Keratinocyte (primary cell): ENCODE results near the gene FDX2. TPM values are rescaled to one million over a fixed set of nuclear protein-coding genes. Genes with fewer than 3 reads are reported as not detected.

Source experiments
- DNase-seq: peaks from one replicate; pipeline ENCODE4 v3.0.0-alpha.2; 2011; ENCODE audit warnings: low read depth, missing footprints, low spot score
- FAIRE-seq: peaks from 2 replicates; lab custom pipeline; 2011; peaks lifted over from hg19 to GRCh38; lab: Jason Lieb, UNC
- H2AFZ ChIP-seq: 2 replicates; pipeline ENCODE4 v1.6.0; 2012; ENCODE audit warnings: low read length, control low read depth, inconsistent platforms; ENCODE audit not compliant: control insufficient read depth
- H3K27ac ChIP-seq: 2 replicates; pipeline ENCODE4 v1.5.1; 2011; ENCODE audit warnings: low read length; ENCODE audit not compliant: control insufficient read depth, insufficient read depth
- H3K27me3 ChIP-seq: 3 replicates; pipeline ENCODE4 v1.6.0; 2011; ENCODE audit warnings: low read length; ENCODE audit not compliant: control insufficient read depth, insufficient read depth; ENCODE audit errors: extremely low read depth
- H3K36me3 ChIP-seq, 2 experiments: 2 replicates in 1 of 2; 3 replicates in 1 of 2; pipeline ENCODE4 v1.5.1; 2011; ENCODE audit warnings: low read length in 2 of 2, mild to moderate bottlenecking in 1 of 2; ENCODE audit not compliant: control insufficient read depth in 2 of 2, insufficient read depth in 2 of 2; ENCODE audit errors: extremely low read depth in 1 of 2
- H3K4me1 ChIP-seq: 3 replicates; pipeline ENCODE4 v1.5.1; 2011; ENCODE audit warnings: low read length; ENCODE audit not compliant: control insufficient read depth, insufficient read depth; ENCODE audit errors: extremely low read depth
- H3K4me2 ChIP-seq: 3 replicates; pipeline ENCODE4 v1.6.0; 2011; ENCODE audit warnings: low read depth, low read length; ENCODE audit not compliant: control insufficient read depth, insufficient read depth; ENCODE audit errors: extremely low read depth
- H3K4me3 ChIP-seq, 3 experiments: fragments of 200-600 bp in 1 of 3; sonication (generic) in 1 of 3; 2 replicates in 2 of 3; 3 replicates in 1 of 3; pipeline ENCODE4 v1.5.1; 2011 to 2016; ENCODE audit warnings: low read length in 3 of 3, mild to moderate bottlenecking in 3 of 3, control low read depth in 2 of 3, inconsistent platforms in 1 of 3, low read depth in 1 of 3, mixed read lengths in 1 of 3, mixed run types in 1 of 3, moderate library complexity in 1 of 3; ENCODE audit not compliant: control insufficient read depth in 2 of 3, insufficient read depth in 2 of 3; ENCODE audit errors: extremely low read depth in 1 of 3
- H3K79me2 ChIP-seq: 2 replicates; pipeline ENCODE4 v1.6.0; 2012; ENCODE audit warnings: low read length; ENCODE audit not compliant: control insufficient read depth, insufficient read depth
- H3K9ac ChIP-seq: 3 replicates; pipeline ENCODE4 v1.6.0; 2011; ENCODE audit warnings: low read length; ENCODE audit not compliant: control insufficient read depth, insufficient read depth; ENCODE audit errors: extremely low read depth
- H3K9me1 ChIP-seq: 3 replicates; pipeline ENCODE4 v1.6.0; 2011; ENCODE audit warnings: low read length; ENCODE audit not compliant: control insufficient read depth, insufficient read depth; ENCODE audit errors: extremely low read depth
- H3K9me3 ChIP-seq: 2 replicates; pipeline ENCODE4 v1.5.1; 2012; ENCODE audit warnings: low read depth, low read length; ENCODE audit not compliant: control insufficient read depth
- H4K20me1 ChIP-seq: 3 replicates; pipeline ENCODE4 v1.6.0; 2011; ENCODE audit warnings: low read length; ENCODE audit not compliant: control insufficient read depth, insufficient read depth; ENCODE audit errors: extremely low read depth
- CTCF ChIP-seq, 3 experiments: IDR thresholded peaks in 1 of 3; conservative IDR thresholded peaks in 1 of 3; optimal IDR thresholded peaks in 1 of 3; 2 replicates in 2 of 3; 3 replicates in 1 of 3; pipeline versions ENCODE3 to v1.5.1; 2011; ENCODE audit warnings: low read length in 3 of 3, mild to moderate bottlenecking in 3 of 3, moderate library complexity in 2 of 3, control low read depth in 1 of 3, inconsistent platforms in 1 of 3; ENCODE audit not compliant: insufficient read depth in 2 of 3; ENCODE audit errors: extremely low read depth in 1 of 3
- EZH2 ChIP-seq: IDR thresholded peaks from one replicate; pipeline ENCODE4 v1.6.1; 2012; ENCODE audit warnings: inconsistent platforms, mild to moderate bottlenecking, low read length, moderate library complexity
- dilution Hi-C: fragments of 300-500 bp; cut with MboI; formaldehyde crosslinking; loops from one replicate; pipeline ENCODE4 v1.7.0; 2020; ENCODE audit warnings: low sequenced_read_pairs; ENCODE audit not compliant: extremely low pct_ligation_motif_present
- polyA plus RNA-seq, 5 experiments: library from polyadenylated mRNA; depleted of rRNA in 3 of 5; stranded (reverse) in 3 of 5; stranded (forward) in 1 of 5; unstranded in 1 of 5; fragments of >200 nt; gene quantifications; 1 replicate in 1 of 5; 2 replicates in 3 of 5; 3 replicates in 1 of 5; pipeline versions ENCODE4 v1.2.1 to v1.2.3, GENCODE V29; 2011 to 2012; ENCODE audit warnings: missing spikeins in 2 of 5, low read depth in 1 of 5, low replicate concordance in 1 of 5

The FDX2 gene
- polyA plus RNA-seq, 1 donor (not counting 4 experiments of a cell fraction or from before 2014, with no cell fraction given) = 19.2 TPM

GRCh38 chr19:10270180-10270615, 45.6 kb downstream of the FDX2 start:
- no peaks in the 10 kb centered on the region for H3K9me1 ChIP-seq
- no peak for FAIRE-seq
- H3K27me3 ChIP-seq = peaks cover 23% of the 10 kb centered on the region
- no peak for DNase-seq
- H3K4me2 ChIP-seq = peak overlapping the region; percentile 78
- H4K20me1 ChIP-seq = no peaks in the 10 kb centered on the region
- H3K4me3 ChIP-seq = peak overlapping the region in 1 of 3 experiments; percentile 63
- TF ChIP-seq CTCF (optimal IDR thresholded peaks at IDR 0.05 in 1 of 3, IDR thresholded peaks at IDR 0.05 in 1 of 3, conservative IDR thresholded peaks at IDR 0.05 in 1 of 3; ENCODE audit: extremely low read depth in 1 of 3, insufficient read depth in 2 of 3, low read length in 3 of 3) (no peak), EZH2 (no peak)
- peak overlapping the region; percentile 15 for H3K9ac ChIP-seq
- H3K79me2 ChIP-seq = no peaks in the 10 kb centered on the region
- no peak overlapping the region for H3K27ac ChIP-seq
- dilution Hi-C loops = no loop called here
- peak overlapping the region; percentile 46 for H2AFZ ChIP-seq
- H3K4me1 ChIP-seq = peaks cover 9% of the 10 kb centered on the region
- H3K36me3 ChIP-seq = no peaks in the 10 kb centered on the region
- no peaks in the 10 kb centered on the region for H3K9me3 ChIP-seq

GRCh38 chr19:10269333-10270179, 46.3 kb downstream of the FDX2 start:
- peaks cover 9% of the 10 kb centered on the region for H3K4me1 ChIP-seq
- H4K20me1 ChIP-seq = no peaks in the 10 kb centered on the region
- no peak overlapping the region for H3K27ac ChIP-seq
- peak overlapping the region; percentile 15 for H2AFZ ChIP-seq
- peaks cover 23% of the 10 kb centered on the region for H3K27me3 ChIP-seq
- H3K9me3 ChIP-seq = no peaks in the 10 kb centered on the region
- H3K9ac ChIP-seq = peak overlapping the region; percentile 15
- FAIRE-seq (no peak), DNase-seq (no peak)
- dilution Hi-C loops = no loop called here
- peak overlapping the region in 2 of 3 experiments; percentile 1 to 9 for H3K4me3 ChIP-seq
- H3K9me1 ChIP-seq = no peaks in the 10 kb centered on the region
- H3K36me3 ChIP-seq = no peaks in the 10 kb centered on the region
- TF ChIP-seq CTCF (optimal IDR thresholded peaks at IDR 0.05 in 1 of 3, IDR thresholded peaks at IDR 0.05 in 1 of 3, conservative IDR thresholded peaks at IDR 0.05 in 1 of 3; ENCODE audit: extremely low read depth in 1 of 3, insufficient read depth in 2 of 3, low read length in 3 of 3) = peak; percentile 79 to 98 (median 93)
- TF ChIP-seq EZH2 = no peak
- H3K4me2 ChIP-seq = peak overlapping the region; percentile 78
- H3K79me2 ChIP-seq = no peaks in the 10 kb centered on the region
